Astrocyte (in vitro differentiated cells and primary cell): Measurements from ENCODE around the gene FIGN. TPM values are rescaled to one million over a fixed set of nuclear protein-coding genes. Genes with fewer than 3 reads are reported as not detected.

Experiments
- DNase-seq: peaks from one replicate; pipeline ENCODE4 v3.0.0-alpha.2; 2010; ENCODE audit warnings: low read depth
- FAIRE-seq: peaks from 2 replicates; lab custom pipeline; 2011; peaks lifted over from hg19 to GRCh38; lab: Jason Lieb, UNC
- H2AFZ ChIP-seq: 2 replicates; pipeline ENCODE4 v1.6.0; 2012; ENCODE audit warnings: low read depth, low read length, inconsistent platforms
- H3K27ac ChIP-seq: 2 replicates; pipeline ENCODE4 v1.5.1; 2011; ENCODE audit warnings: low read depth, low read length, inconsistent platforms
- H3K27me3 ChIP-seq: 2 replicates; pipeline ENCODE4 v1.6.0; 2011; ENCODE audit warnings: low read length, inconsistent platforms; ENCODE audit not compliant: insufficient read depth
- H3K36me3 ChIP-seq: 2 replicates; pipeline ENCODE4 v1.5.1; 2011; ENCODE audit warnings: low read length, inconsistent platforms; ENCODE audit not compliant: insufficient read depth
- H3K4me1 ChIP-seq: 2 replicates; pipeline ENCODE4 v1.5.1; 2011; ENCODE audit warnings: low read length, inconsistent platforms; ENCODE audit not compliant: insufficient read depth
- H3K4me2 ChIP-seq: 2 replicates; pipeline ENCODE4 v1.6.0; 2012; ENCODE audit warnings: low read length, inconsistent platforms
- H3K4me3 ChIP-seq: 2 replicates; pipeline ENCODE4 v1.5.1; 2011; ENCODE audit warnings: low read depth, mild to moderate bottlenecking, low read length, inconsistent platforms; ENCODE audit not compliant: insufficient read depth
- H3K79me2 ChIP-seq: 2 replicates; pipeline ENCODE4 v1.6.0; 2012; ENCODE audit warnings: mild to moderate bottlenecking, low read length, inconsistent platforms; ENCODE audit not compliant: insufficient read depth
- H3K9ac ChIP-seq: 2 replicates; pipeline ENCODE4 v1.6.0; 2012; ENCODE audit warnings: mild to moderate bottlenecking, low read length, inconsistent platforms
- H3K9me3 ChIP-seq: 2 replicates; pipeline ENCODE4 v1.5.1; 2012; ENCODE audit warnings: low read depth, mild to moderate bottlenecking, low read length, inconsistent platforms; ENCODE audit not compliant: insufficient read depth
- H4K20me1 ChIP-seq: 2 replicates; pipeline ENCODE4 v1.6.0; 2012; ENCODE audit warnings: low read length, inconsistent platforms; ENCODE audit not compliant: insufficient read depth
- H3K27ac Mint-ChIP-seq: one replicate; pipeline ENCODE4 v1.8.0; 2021; ENCODE audit warnings: mild to moderate bottlenecking, mixed read lengths; ENCODE audit not compliant: unreplicated experiment
- H3K27me3 Mint-ChIP-seq: one replicate; pipeline ENCODE4 v1.8.0; 2021; ENCODE audit warnings: low read depth, mixed read lengths; ENCODE audit not compliant: unreplicated experiment
- H3K36me3 Mint-ChIP-seq: one replicate; pipeline ENCODE4 v1.8.0; 2021; ENCODE audit warnings: low read depth, mixed read lengths; ENCODE audit not compliant: unreplicated experiment
- H3K4me1 Mint-ChIP-seq: one replicate; pipeline ENCODE4 v1.8.0; 2021; ENCODE audit warnings: low read depth, mixed read lengths; ENCODE audit not compliant: unreplicated experiment
- H3K4me3 Mint-ChIP-seq: one replicate; pipeline ENCODE4 v1.8.0; 2021; ENCODE audit warnings: mild to moderate bottlenecking, moderate library complexity, mixed read lengths; ENCODE audit not compliant: unreplicated experiment
- H3K9me3 Mint-ChIP-seq: one replicate; pipeline ENCODE4 v1.8.0; 2021; ENCODE audit warnings: mild to moderate bottlenecking, mixed read lengths; ENCODE audit not compliant: unreplicated experiment
- EZH2 ChIP-seq: IDR thresholded peaks from 2 replicates; pipeline ENCODE4 v1.6.1; 2012; ENCODE audit warnings: mild to moderate bottlenecking, low read length, inconsistent platforms; ENCODE audit not compliant: insufficient read depth
- total RNA-seq: library from RNA; stranded (reverse); gene quantifications from 2 replicates; pipeline ENCODE4 v1.2.1, GENCODE V29; 2021
- TF ChIP-seq, protein P1 (sequence below): IDR thresholded peaks from 2 replicates; pipeline ENCODE4 v1.5.1; 2011; ENCODE audit warnings: low read depth, mild to moderate bottlenecking, inconsistent platforms, low read length, moderate library complexity; ENCODE audit not compliant: insufficient read depth

Gene FIGN
- total RNA-seq, 1 donor from 2014 or later = 30.3 TPM

DNA sequence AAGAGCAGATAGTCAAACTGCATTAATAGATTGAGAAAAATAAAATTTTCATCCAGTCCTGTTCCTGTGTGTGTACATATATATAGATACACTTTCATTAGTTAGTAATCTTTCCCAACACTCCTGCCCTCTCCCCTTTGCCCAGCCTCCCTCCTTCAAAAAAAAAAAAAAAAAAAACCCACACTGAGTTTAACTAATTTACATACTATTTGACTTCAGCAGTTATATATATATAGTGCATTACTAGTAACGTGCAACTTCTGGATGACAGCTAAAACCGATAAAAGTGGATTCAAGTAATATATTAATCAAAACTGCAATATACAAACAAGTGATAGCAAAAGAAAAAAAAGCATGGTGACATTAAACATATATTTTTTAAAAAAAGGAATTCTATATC is 1.4 kb downstream of the FIGN start:
- Histone ChIP-seq H3K79me2 (peaks cover 61% of the 10 kb centered on the region), H3K4me1 (peaks cover 10% of the 10 kb centered on the region), H2AFZ (no peak overlapping the region), H3K9me3 (no peaks in the 10 kb centered on the region), H3K9ac (peak overlapping the region; percentile 96), H3K27ac (peak overlapping the region; percentile 95), H3K4me3 (peak overlapping the region; percentile 95), H4K20me1 (no peaks in the 10 kb centered on the region), H3K36me3 (no peaks in the 10 kb centered on the region), H3K27me3 (no peaks in the 10 kb centered on the region), H3K4me2 (peak overlapping the region; percentile 93)
- DNase-seq (no peak), FAIRE-seq (no peak)
- Mint-ChIP-seq H3K27ac (peak overlapping the region; percentile 10), H3K4me1 (peaks cover 11% of the 10 kb centered on the region), H3K36me3 (no peaks in the 10 kb centered on the region), H3K27me3 (no peaks in the 10 kb centered on the region), H3K9me3 (no peaks in the 10 kb centered on the region), H3K4me3 (peak overlapping the region; percentile 95)
- TF ChIP-seq EZH2 = no peak
- TF ChIP-seq, protein P1, sequence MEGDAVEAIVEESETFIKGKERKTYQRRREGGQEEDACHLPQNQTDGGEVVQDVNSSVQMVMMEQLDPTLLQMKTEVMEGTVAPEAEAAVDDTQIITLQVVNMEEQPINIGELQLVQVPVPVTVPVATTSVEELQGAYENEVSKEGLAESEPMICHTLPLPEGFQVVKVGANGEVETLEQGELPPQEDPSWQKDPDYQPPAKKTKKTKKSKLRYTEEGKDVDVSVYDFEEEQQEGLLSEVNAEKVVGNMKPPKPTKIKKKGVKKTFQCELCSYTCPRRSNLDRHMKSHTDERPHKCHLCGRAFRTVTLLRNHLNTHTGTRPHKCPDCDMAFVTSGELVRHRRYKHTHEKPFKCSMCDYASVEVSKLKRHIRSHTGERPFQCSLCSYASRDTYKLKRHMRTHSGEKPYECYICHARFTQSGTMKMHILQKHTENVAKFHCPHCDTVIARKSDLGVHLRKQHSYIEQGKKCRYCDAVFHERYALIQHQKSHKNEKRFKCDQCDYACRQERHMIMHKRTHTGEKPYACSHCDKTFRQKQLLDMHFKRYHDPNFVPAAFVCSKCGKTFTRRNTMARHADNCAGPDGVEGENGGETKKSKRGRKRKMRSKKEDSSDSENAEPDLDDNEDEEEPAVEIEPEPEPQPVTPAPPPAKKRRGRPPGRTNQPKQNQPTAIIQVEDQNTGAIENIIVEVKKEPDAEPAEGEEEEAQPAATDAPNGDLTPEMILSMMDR = no peak

DNA sequence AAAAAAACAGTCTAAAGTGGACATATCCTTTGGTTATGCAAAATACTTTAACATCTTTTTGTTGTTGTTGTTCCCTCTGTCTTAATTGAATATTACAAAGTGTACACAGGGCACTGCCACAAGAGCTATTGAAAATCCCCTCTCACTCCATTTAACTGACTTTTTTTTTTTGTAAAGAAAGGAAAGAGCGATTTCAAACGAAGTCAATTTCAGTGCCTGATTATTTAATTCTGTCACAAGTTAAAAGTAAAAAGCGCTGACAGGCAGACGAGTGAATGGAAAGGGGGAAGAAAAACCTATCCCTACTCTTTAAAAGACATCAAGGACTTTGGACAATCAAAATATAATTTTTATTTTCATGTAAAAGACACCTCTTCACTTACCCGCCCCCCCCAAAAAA is 1.9 kb downstream of the FIGN start:
- peak overlapping the region; percentile 73 for H2AFZ ChIP-seq
- no peak for DNase-seq
- H3K4me3 Mint-ChIP-seq = peak overlapping the region; percentile 95

More for the DNA sequence above, 1.9 kb downstream of the FIGN start:
- H3K4me3 ChIP-seq = peak overlapping the region; percentile 95
- Mint-ChIP-seq H3K27me3 (no peaks in the 10 kb centered on the region), H3K36me3 (no peaks in the 10 kb centered on the region), H3K4me1 (peaks cover 11% of the 10 kb centered on the region), H3K27ac (peak overlapping the region; percentile 10), H3K9me3 (no peaks in the 10 kb centered on the region)
- peak overlapping the region; percentile 93 for H3K4me2 ChIP-seq
- no peak for TF ChIP-seq EZH2
- TF ChIP-seq, protein P1 = no peak
- H4K20me1 ChIP-seq = no peaks in the 10 kb centered on the region
- H3K9ac ChIP-seq = peak overlapping the region; percentile 96
- H3K36me3 ChIP-seq = no peaks in the 10 kb centered on the region
- peak overlapping the region; percentile 47 for H3K27ac ChIP-seq
- no peaks in the 10 kb centered on the region for H3K9me3 ChIP-seq
- H3K27me3 ChIP-seq = no peaks in the 10 kb centered on the region
- FAIRE-seq = no peak
- peaks cover 66% of the 10 kb centered on the region for H3K79me2 ChIP-seq
- H3K4me1 ChIP-seq = peaks cover 10% of the 10 kb centered on the region
